AG04450 (cell line): ENCODE results near the gene CST9. TPM values are rescaled to one million over a fixed set of nuclear protein-coding genes. Genes with fewer than 3 reads are reported as not detected.

Source experiments
- CTCF ChIA-PET: fragments of 300-600, 350-600 bp; formaldehyde crosslinking; extraction: SDS; loops from one replicate; lab custom pipeline; 2022; ENCODE audit warnings: antibody characterized with exemption, inconsistent platforms; lab: Charles Lee
- POLR2A ChIA-PET: fragments of 350-600 bp; formaldehyde crosslinking; extraction: SDS; loops from one replicate; lab custom pipeline; 2021; ENCODE audit warnings: antibody characterized with exemption, inconsistent platforms; lab: Yijun Ruan, JAX
- DNase-seq: peaks from one replicate; pipeline ENCODE4 v3.0.0-alpha.2; 2011; ENCODE audit warnings: low read depth, low spot score
- H3K27ac ChIP-seq: one replicate; pipeline ENCODE4 v1.5.1; 2012; ENCODE audit warnings: low read depth, low read length, control low read depth
- H3K27me3 ChIP-seq: one replicate; pipeline ENCODE4 v1.6.0; 2012; ENCODE audit warnings: low read length; ENCODE audit not compliant: control insufficient read depth, insufficient read depth
- H3K4me3 ChIP-seq: 2 replicates; pipeline ENCODE4 v1.5.1; 2011; ENCODE audit warnings: mild to moderate bottlenecking, low read depth, low read length, control low read depth
- H3K9me3 ChIP-seq: 2 replicates; pipeline ENCODE4 v1.5.1; 2012; ENCODE audit warnings: low read length; ENCODE audit not compliant: control insufficient read depth, insufficient read depth
- CTCF ChIP-seq: IDR thresholded peaks from 2 replicates; pipeline ENCODE4 v1.5.1; 2011; ENCODE audit warnings: low read depth, low read length, control low read depth, inconsistent platforms
- polyA plus RNA-seq: library from polyadenylated mRNA; depleted of rRNA; stranded (reverse); fragments of >200 nt; gene quantifications from 2 replicates; pipeline ENCODE4 v1.2.3, GENCODE V29; 2011

CST9 gene
- polyA plus RNA-seq, 1 experiment: not detected

- DNase-seq: no peak
- CTCF ChIA-PET: no interaction called here
- TF ChIP-seq CTCF: no peak
Observed at GRCh38 chr20:23574977-23575376, 30.7 kb downstream of the CST9 start.

GRCh38 chr20:23570178-23570760 is 35.4 kb downstream of the CST9 start:
- H3K4me3 ChIP-seq: no peak overlapping the region
- no peak for TF ChIP-seq CTCF
- H3K27ac ChIP-seq: no peak overlapping the region
- POLR2A ChIA-PET: no interaction called here
- CTCF ChIA-PET: no interaction called here
- H3K9me3 ChIP-seq: no peaks in the 10 kb centered on the region
- DNase-seq: no peak
- no peaks in the 10 kb centered on the region for H3K27me3 ChIP-seq

More at GRCh38 chr20:23574977-23575376, 30.7 kb downstream of the CST9 start:
- POLR2A ChIA-PET: no interaction called here
- Histone ChIP-seq H3K4me3 (no peak overlapping the region), H3K9me3 (no peaks in the 10 kb centered on the region), H3K27ac (no peak overlapping the region), H3K27me3 (no peaks in the 10 kb centered on the region)

GRCh38 chr20:23569570-23569969 is 36.1 kb downstream of the CST9 start:
- POLR2A ChIA-PET: no interaction called here
- no peak for TF ChIP-seq CTCF
- CTCF ChIA-PET: no interaction called here
- no peak overlapping the region for H3K4me3 ChIP-seq
- no peaks in the 10 kb centered on the region for H3K27me3 ChIP-seq
- H3K27ac ChIP-seq: no peak overlapping the region
- DNase-seq: no peak
- H3K9me3 ChIP-seq: no peaks in the 10 kb centered on the region

- ChIA-PET CTCF (no interaction called here), POLR2A (no interaction called here)
- DNase-seq: no peak
- TF ChIP-seq CTCF: no peak
- no peaks in the 10 kb centered on the region for H3K27me3 ChIP-seq
- no peaks in the 10 kb centered on the region for H3K9me3 ChIP-seq
- no peak overlapping the region for H3K27ac ChIP-seq
- H3K4me3 ChIP-seq: no peak overlapping the region
Observed at GRCh38 chr20:23568971-23569330, 36.8 kb downstream of the CST9 start.

GRCh38 chr20:23568320-23568970 is 37.3 kb downstream of the CST9 start, which contains the start of gene CST9L:
TSS of gene CST9L (minus strand) at chr20:23568484. CDS start at chr20:23568450, 34 bp downstream.
- H3K27ac ChIP-seq: no peak within 1 kb of the TSS
- no peaks in the 10 kb centered on the region for H3K27me3 ChIP-seq
- H3K9me3 ChIP-seq: no peaks in the 10 kb centered on the region
- CTCF ChIA-PET: no interaction called here
- H3K4me3 ChIP-seq: no peak within 1 kb of the TSS
- POLR2A ChIA-PET: no interaction called here
- no peak for TF ChIP-seq CTCF
- DNase-seq: no peak
